Endometrial microvascular endothelial cells (primary cell): ENCODE measurements around the gene LEFTY2. TPM values are rescaled to one million over a fixed set of nuclear protein-coding genes. Genes with fewer than 3 reads are reported as not detected.

Experiments used
- in situ Hi-C: cut with HindIII; loops from 2 replicates; pipeline ENCODE4 v1.10.0; 2017; ENCODE audit warnings: low sequenced_read_pairs, low pct_unique_long_range_greater_than_20kb; ENCODE audit errors: inconsistent ontology term
- total RNA-seq: library from RNA; depleted of rRNA; stranded (reverse); fragments of >200 nt; gene quantifications from one replicate; pipeline ENCODE4 v1.2.3, GENCODE V29; 2015; ENCODE audit errors: inconsistent ontology term

Gene LEFTY2
- total RNA-seq, 1 donor from 2014 or later = not detected

DNA sequence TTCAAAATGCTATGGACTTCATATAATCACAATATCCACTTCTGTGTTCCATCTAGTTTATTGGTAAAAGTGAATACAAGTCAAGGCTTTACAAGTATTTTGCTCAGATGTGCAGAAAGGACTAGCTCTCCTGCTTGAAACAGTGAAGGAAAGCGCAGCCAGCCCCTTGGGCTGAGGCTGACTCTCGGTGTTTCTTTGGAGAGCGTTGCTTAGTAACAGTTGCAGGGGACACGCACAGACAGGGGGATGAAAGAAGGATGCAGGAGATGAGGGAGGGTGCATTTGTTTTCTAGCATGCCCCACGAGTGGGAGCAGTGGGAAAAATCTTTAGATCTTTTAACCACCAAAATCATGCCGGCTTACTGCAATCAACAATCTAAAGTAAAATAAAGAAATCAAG lies 26.1 kb downstream of the LEFTY2 start:
- in situ Hi-C loops = no loop called here

DNA sequence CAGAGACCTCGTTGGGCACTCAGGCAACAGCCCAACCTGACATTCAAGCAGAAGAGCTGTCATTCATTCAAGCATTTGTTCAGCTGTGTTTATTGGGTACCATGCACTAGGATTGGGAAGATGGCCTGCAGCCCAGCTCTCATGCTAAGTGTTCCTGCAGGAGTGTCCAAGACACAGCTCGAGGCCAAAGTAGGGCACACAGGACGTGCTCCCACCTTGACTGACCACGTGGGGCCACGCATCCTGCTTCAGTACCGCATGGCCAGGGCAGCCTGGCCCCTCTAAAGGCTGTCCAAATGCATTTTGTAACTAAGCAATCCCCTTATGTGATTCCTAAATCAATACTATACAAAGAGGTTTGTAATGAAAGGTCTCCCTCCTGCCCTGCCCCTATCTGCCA lies 26.6 kb downstream of the LEFTY2 start:
- in situ Hi-C loops = no loop called here

DNA sequence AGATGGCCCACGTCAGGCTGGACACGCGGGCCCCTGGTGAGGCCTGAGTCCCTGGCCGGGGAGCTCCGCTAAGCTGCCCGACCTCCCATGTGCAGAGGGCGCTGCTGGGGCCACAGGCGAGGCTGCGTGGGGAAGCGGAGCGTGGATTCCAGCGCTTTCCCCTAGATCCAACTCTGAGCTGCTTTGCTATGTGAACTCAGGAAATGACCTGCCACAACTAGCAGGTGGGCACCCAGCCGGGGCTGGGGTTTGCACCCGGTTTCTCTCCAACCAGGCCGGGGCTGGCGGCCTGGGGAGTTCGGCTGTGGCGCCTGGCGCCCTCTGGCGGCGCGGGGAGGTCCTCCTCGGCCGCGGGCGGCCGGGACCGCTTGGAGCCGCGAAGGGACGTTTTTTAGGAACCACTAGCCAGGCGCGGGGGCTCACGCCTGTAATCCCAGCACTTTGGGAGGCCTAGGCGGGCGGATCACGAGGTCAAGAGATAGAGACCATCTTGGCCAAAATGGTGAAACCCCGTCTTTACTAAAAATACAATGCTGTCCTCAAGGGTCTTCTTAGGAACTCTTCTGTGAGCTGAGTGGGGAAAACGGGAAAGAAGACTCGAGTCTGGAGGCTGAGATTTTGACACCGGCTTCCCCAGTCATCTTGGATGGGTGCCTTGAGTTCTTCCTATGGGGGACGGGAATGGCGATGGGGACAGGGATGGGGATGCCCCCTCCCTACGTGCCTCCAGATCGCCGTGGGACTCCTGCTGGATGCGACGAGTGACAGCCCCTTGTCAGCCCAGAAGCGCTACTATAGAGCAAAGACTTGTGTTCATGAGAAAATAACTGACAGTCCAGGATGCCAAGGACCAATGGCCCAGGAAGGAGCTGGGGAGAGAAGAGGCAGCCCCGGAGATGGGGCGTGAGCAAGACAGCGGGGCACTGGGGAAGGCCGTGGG lies 29.6 kb downstream of the LEFTY2 start:
- in situ Hi-C loops = no loop called here

DNA sequence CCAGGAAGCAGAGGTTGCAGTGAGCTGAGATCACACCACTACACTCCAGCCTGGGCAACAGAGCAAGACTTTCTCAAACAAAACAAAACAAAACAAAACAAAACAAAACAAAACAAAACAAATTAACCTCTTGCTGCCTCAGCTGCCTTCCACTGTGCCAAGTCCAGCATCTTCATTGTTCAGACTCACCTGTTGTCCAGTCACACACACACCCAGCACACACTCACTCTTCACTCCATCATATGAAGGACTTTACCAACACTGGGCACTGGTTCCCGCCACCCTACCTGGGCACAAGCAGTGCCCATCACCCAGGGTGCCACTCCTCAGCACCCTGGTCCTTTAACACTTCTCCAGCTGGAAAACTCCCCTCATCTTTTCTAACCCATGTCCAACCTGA lies 31.5 kb downstream of the LEFTY2 start:
- in situ Hi-C loops = no loop called here

DNA sequence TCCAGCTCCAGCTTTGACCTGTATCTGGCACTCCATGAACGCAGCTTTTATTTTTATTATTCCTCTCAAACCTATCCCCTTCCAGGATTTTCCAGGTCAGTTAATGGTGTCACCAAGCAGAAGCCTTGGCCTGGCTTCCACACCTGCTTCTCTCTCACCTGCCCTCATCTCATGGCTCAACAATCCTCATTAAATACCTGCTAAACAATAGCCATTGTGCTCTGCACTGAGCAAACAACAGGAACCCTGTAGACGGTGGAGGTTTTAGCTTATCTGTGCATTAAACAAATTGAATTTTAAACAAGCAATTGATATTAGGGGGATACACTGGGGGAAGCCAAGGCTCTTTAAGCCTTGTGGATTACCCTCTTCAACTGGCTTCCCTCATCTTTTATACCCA lies 32.2 kb downstream of the LEFTY2 start:
- in situ Hi-C loops = no loop called here

DNA sequence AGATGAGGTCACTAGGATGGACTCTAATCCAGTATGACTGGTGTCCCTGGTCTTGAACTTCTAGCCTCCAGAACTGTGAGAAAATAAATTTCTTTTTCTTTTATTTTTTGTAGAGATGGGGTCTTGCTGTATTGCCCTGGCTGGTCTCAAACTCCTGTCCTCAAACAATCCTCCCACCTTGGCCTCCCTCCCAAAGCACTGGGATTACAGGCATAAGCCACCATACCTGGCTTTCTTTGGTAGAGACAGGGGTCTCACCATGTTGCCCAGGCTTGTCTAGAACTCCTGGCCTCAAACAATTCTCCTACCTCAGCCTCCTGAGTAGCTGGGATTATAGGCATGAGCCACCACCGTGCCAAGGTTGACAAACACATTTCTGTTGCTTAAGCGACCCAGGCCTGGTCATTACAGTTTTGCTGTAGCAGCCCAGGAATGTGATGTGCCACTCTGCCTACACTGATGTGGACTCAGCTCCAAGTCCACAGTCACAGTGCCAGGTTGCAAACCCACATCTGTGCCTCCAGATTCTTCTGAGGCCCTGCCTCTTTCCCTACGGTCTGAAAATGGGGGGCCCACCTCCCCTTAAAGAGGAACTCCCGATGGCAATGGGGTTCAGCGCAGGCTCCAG lies 32.9 kb downstream of the LEFTY2 start:
- in situ Hi-C loops = no loop called here

DNA sequence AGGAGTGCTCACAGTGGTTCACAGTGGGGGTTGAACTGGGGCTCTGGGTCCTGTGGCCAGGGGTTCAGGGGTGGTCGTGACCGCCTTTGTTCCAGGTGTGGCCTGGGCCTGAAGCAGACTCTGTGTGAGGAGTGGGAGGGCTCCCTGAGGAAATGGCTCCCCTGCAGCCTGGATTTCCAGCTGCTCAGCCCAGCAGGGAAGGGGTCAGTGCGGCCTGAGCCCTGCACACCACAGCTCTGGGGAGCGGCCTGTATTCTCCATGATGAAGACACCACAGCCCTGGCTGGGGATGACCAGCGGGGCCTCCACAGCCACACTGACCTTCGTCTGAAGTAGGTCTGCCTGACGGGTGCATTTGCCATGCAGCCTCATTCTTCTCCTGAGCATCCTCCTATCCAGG lies 33.7 kb downstream of the LEFTY2 start:
- in situ Hi-C loops = no loop called here

DNA sequence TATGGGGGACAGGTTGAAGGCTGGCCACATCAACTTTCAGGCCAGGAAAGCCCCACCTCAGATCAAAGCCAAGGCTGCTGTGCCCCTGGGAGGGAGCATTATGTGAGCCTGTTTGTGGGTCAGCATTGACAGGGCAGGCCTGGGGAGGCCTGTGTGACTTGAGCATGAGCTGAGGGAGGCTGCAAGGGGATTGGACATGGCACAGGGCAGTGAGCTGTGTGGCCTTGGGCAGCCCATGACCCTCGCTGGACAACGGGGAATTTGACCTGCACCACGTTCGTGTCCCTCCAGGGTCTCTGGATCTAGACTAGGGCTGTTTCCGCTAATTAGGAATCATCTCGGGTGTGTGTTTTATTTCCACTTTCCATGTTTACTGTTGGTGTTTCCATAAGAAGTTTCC lies 34.6 kb downstream of the LEFTY2 start:
- in situ Hi-C loops = no loop called here

DNA sequence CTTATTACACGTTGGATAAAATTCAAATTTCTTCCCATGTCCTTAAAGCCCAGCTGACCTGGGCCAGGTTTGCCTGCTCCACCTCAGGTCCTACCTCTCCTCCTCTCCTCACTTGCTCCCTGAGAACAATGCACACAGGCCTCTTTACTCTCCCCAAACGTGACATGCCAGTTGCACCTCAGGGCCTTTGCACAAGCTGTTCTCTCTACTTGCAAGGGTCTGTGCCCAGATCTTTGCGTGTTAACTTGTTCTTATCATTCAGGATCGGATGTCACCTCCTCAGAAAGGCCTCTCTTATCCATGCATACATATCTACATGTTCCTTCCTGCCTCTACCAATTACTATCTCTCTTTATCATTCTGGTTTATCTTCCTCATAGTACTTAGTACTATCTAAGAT lies 37.4 kb downstream of the LEFTY2 start:
- in situ Hi-C loops = no loop called here

DNA sequence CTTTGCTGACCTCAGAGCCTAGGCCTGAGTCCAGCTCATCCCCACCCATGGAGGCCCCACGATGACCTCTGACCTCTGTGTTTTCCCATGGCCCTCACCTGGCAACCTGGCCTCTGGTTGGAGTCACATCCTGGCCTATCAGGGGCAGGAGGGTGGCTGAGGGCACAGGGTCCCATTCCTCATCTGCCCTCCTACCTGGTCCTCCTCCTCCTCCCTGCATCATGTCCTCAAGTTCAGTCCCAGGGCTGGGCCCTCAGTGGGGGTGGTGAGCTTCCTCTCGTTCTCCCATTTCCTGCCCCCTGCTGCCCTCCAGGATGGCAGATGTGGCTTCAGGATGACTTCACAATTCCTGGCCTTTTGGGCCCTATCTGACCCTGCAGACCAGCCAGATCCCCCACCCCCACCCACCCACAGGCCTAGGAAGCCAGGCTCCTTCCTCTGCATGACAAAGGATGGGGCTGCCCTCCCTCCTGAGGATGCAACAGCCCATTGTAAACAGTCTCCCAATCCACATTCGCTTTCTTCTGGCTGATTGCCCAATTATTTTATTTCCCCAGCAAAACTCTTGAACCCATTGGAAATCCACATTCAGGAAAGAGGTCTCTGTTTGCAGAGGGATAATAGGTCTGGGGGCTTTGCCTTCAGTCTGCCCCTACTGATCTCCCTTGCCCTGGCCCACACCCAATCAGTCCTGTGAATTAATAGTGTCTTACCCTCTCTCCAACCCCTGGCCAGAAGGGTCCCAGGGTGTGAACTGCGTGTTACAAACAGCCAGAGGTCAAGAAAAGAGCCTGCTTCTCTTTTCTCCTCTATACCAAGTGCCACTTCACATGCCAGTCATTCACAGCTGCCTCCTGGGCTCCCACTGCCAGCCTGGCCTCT lies 41.7 kb downstream of the LEFTY2 start:
- in situ Hi-C loops = no loop called here

DNA sequence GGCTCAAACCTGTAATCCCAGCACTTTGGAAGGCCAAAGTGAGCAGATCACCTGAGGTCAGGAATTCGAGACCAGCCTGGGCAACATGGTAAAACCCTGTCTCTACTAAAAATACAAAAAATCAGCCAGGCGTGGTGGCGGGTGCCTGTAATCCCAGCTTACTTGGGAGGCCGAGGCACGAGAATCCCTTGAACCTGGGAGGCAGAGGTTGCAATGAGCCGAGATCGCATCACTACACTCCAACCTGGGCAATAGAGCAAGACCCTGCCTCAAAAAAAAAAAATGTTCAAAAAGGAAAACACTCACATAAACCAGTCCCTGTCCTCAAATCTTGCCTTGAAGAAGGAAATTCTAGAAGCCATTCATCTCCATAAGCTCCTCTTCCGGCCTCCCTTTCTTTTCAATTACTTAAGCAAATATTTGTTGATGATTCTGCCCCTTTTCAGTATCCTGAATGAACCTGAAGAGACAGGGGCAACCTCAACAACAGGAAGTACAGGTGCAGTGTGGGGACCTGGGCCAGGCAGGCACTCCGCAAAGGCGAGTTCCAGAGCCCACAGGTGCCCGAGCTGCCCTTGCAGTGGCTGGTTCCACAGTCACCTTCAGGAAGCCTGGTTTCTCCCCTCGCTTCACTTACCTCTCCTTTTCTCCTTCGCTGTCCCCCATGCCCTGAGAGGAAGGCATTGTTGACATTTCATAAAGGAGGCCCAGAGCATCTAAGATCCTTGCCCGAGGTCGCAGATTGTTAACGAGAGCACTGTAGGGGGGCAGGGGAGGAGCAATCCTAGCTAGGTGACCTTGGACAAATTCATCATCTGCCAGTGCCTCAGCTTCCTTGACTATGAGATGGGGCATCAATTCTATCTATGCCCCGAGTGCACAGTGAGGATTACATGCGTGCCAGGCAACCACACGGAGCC lies 43.2 kb downstream of the LEFTY2 start:
- in situ Hi-C loops = no loop called here

DNA sequence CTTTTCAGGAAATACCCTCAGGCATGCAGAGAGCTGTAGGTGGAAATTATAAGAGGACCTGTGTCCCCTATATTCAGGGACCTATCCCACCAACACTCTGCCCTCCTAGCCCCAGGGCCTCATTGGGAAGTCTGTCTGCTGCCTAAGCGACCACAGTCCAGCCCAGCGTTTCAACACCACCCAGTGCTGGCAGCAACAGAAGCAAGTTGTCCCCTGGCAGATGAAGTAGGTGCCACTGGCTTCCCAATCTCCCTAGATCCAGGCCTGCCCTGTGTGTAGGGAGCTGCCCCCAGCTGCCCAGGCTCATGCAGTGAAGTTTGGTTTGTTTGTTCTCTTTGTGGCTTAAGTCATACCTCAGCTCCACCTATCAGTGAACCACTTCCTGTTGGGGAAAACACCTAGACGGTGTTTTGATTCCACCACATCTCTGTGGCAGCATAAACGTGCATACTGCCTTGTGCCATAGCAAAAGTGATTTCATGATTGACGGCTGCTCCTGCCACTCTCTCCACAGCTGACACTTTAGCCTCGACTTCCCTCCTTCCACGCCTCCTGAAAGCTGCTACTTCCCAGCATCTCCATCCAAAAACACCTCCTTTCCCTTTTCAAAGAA lies 44.0 kb downstream of the LEFTY2 start:
- in situ Hi-C loops = no loop called here

DNA sequence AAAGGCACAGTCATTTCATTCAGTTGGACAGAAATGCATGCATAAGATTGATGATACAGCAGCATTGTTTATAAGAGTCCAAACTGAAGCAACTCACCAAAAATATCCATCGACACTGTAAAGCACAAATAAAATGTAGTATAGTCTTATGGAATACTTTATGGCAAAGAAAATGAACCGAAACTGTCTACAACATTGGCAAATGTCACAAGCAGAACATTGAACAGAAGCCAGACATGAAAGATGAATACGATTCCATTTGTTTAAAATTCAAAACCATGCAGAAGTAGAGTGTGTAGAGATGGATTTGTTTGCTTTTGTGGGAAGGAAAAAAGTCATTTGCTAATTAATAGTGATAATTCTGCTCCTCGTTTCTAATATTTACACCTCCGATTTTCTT lies 44.5 kb downstream of the LEFTY2 start:
- in situ Hi-C loops = no loop called here

DNA sequence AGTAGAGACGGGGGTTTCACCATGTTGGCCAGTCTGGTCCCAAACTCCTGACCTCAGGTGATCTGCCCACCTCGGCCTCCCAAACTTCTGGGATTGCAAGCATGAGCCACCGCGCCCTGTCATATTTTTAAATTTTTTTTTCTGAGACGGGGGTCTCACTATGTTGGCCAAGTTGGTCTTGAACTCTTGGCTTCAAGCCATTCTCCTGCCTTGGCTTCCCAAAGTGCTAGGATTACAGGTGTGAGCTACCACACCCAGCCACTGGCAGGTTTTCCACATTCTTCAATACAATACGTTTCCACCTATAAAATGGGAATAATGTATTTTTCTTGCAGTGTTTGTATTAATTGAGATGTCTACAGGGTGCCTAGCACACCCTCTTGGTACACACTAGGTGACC lies 48.7 kb downstream of the LEFTY2 start:
- in situ Hi-C loops = no loop called here

DNA sequence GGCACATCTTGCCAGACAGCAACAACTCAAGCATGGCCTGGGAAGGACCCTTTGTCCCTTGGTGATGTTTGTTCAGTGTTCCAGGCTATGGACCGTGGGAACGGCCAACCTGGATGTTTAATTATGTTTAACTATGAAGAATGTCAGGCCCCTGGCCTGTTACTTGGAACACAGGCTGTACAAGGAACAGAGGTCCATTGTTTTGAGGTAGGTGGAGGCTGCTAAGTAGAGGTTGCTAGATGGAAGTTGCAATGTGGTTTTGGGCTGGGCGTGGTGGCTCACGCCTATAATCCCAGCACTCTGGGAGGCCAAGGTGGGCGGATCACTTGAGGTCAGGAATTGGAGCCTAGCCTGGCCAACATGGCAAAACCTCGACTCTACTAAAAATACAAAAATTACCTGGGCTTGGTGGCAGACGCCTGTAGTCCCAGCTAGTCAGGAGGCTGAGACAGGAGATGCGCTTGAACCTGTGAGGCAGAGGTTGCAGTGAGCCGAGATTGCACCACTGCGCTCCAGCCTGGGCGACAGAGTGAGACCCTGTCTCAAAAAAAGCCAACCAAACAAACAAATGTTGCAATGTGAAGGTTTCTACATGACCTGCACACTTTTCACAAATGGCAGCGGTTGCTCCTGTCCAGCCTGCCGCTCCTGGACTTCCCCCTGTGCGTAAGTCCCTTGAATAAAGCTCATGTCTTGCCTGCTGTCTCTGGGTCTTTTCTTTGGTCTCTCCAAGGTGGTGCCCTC lies 49.6 kb downstream of the LEFTY2 start:
- in situ Hi-C loops = no loop called here

DNA sequence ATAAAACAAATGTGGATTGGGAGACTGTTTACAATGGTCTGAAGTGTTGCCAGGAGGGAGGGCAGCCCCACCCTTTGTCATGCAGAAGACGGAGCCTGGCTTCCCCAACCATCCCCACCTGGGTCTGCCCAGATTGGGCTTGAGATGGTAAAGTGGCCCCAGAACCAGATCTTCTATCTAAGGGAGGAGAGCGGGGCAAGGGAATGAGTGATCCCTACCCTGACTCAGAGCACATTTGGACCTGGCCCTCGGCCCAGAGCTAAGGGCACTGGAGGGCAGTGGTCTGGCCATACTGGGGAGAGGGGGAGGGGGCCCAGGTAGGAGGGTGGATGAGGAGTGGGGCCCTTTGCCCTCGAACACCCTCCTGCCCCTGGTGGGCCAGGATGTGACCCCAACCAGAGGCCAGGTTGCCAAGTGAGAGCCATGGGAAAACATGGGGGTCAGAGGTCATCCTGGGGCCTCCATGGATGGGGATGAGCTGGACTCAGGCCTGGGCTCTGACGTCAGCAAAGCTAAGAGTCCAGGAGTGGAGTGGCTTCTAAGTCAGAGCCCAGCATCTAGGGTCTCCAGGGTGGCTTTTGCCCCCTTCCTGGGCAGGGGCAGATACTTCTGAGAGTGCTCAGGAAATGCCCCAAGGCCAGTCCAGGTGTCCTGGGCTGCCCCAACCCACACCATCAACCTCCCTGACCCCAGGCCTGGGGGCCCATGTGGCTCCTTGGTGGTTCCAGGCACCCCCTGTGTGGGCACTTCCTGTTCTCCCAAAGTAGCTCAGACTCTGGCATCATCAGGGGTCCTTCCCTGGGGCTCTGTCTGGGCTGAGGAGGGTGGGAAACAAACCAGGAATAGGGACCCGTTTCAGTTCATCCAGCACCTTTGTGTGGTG lies 50.4 kb downstream of the LEFTY2 start:
- in situ Hi-C loops = no loop called here

DNA sequence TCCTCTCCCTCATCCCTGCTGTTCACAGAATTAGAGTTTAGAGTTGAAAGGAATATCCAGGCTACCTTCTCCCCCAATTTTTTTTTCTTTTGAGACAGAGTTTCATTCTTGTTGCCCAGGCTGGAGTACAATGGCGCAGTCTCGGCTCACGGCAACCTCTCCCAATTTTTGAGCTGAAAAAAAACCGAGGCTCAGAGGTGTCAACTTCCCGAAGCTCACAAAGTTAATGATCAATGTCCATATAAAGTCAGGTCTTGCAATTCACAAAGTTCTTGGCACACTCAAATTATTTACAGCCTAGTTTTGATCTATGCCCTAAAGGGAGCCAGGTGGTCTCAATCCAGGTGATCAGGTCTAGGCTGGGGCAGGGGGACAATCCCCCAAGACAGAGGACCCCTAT lies 51.3 kb downstream of the LEFTY2 start:
- in situ Hi-C loops = no loop called here
